Amygdala (tissue), 56 donors: ENCODE measurements around the gene NPM1.

Experiments used
- DNase-seq, 56 donors: peaks; one replicate each; lab custom pipeline; 2025; lab: John Stamatoyannopoulos, UW

NPM1 gene

GRCh38 chr5:171425596-171426244 lies 38.1 kb downstream of the NPM1 start:
- DNase-seq: no peak

GRCh38 chr5:171426266-171426665 lies 38.6 kb downstream of the NPM1 start:
- DNase-seq: no peak

DNA sequence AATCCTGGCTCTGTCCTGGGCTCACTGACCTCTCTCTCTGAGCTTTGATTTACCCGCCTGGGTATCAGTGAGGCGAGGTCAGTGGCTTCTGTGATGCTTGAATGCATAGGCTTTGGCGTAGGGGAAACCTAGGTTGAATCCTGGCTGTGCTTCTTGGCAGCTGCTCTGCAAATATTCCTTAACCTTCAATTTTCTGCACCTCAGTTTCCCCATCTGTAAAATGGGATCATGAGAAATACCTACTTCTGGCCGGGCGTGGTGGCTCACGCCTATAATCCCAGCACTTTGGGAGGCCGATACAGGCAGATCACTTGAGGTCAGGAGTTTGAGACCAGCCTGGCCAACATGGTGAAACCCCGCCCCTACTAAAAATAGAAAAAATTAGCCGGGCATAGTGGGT lies 39.0 kb downstream of the NPM1 start:
- DNase-seq: no peak

DNA sequence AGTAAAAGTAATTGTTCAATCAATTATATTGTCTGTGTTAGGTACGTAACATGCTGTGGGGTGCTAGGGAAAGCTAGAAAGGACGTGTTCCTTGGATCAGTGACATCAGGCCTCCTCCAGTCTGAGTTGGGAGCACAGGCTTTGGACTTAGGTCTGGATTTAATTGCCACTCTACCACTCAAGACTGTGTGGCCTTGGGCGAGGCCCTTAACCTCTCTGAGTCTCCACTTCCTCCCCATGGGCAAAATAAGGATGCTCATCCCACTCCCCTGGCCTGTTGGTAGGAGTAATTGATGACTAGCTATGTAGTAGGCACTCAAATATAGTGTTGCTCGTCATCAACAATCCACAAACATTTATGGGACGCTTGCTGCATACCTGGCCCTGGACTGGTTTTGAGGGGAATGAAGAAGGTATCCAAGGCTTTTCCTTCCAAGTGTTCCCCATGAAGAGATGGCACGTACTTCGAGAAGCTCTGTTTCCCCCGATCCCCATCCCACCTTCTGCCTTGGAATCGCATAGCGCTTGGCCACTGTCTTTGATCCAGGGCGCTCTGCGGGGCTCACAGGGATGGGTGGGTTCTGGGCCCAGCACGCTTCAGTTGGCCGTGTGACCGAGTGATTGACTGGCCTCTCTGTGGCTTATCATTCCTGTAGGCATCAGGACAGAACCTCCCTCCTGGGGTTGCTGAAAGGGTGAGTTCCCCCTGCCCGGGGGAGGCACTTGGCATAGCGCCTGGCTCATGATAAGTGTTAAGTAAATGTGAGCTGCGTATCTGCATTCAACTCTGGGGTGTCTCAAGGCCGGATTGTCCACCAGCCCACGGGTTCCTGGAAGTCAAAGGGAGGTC lies 39.9 kb downstream of the NPM1 start:
- DNase-seq: no peak

DNA sequence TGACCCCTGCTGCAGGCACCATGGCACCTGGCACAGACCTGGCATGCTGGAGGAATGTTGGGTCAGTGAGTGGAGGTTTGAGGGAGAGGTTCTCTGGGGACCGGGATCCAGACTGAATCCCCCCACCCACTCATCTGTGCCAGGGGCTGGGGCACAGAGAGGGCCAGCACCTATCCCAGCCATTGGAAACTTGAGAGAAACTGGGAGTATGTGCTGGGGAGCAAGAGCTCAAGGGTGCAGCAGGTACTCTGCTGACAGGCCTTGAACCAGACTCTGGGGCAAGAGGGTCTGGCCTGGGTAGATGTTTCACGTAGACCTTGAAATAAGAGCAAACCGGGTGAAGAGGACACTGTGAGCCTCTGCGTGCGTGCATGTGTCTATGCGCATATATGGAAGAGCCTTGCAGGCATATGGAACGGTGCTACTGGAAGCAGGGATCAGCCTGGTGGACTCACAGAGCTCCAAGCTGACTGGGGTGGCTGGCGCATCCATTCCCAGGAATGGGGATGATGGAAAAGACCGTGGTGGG lies 40.6 kb downstream of the NPM1 start:
- DNase-seq: no peak

GRCh38 chr5:171428809-171429542 lies 41.3 kb downstream of the NPM1 start:
- no peak for DNase-seq

DNA sequence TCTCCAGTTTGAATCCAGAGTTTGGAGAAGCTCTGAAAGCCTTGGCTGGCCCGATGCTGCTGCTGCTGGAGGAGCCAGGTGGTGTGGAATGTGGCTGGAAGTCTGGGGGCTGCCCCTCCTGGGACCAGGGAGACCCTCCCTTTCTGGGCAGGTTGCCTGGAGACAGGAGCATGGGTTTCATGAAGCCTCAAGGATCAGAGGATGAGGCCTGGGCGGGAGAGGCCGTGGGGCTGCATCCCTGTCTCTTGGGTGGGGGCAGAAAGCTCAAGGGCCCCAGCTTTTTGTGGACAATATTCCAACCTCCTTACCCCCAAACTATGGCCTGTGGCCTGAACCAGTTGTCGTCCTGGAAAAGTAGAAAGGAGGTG lies 41.9 kb downstream of the NPM1 start:
- no peak for DNase-seq

DNA sequence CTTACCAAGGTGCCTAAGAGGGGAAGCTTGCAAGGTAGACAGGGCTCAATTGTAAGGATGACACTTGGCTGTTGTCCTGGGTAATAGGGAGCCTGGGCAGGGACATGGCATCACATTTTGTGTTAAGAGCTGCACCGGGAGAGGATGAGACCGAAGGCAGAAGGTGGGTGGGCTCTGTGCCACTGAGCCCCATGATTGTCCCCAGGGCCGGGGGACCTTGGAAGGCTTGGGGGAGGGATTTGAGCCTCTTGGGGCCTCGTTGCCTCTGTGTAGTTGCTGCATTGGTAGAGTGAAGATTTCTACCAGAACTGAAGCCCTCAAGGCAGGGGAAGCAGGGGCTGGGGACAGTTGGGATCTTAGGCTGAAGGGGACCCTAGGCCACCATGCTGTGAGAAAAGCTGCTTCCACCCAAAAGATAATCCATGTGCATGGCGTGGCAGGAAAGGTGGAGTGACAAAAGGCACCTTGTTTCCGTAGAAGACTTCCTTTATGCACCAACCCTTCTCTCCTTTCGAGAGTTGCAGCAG lies 43.7 kb downstream of the NPM1 start:
- no peak for DNase-seq

GRCh38 chr5:171432076-171432475 lies 44.4 kb downstream of the NPM1 start:
- DNase-seq: no peak

GRCh38 chr5:171432583-171433351 lies 45.1 kb downstream of the NPM1 start:
- no peak for DNase-seq

GRCh38 chr5:171433352-171433698 lies 45.7 kb downstream of the NPM1 start:
- DNase-seq: no peak

DNA sequence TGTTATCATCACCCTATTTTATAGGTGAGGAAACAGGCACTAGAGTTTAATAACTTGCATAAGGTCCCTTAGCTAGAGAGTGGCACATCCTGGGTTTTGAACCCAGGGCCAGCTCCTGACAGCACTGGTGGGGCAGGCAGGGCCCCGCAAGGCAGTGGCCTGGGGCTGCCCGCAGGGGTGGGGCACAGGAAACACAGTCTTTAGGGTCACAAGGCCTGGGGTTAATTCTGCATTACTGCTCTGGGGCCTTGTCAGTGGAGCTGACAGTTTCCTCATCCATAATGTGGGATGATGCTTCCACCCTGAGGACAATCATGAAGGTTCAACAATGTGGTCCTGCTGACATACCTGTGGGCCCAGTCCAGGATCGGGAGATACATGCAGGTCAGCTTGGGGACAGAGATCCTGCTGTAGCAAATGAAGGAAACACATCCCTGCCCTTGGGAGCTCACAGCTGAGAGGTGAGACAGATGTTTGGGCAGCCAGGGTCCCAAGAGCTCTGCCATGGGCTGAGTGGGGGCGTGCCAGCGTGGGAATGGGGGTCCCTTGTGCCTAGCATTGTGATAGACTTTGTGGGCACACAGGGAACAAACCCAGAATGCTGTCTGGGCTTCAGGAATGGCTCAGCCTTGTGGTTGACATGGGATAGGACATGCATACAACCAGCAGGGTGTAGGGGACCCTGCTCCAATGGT lies 46.5 kb downstream of the NPM1 start:
- DNase-seq: no peak

DNA sequence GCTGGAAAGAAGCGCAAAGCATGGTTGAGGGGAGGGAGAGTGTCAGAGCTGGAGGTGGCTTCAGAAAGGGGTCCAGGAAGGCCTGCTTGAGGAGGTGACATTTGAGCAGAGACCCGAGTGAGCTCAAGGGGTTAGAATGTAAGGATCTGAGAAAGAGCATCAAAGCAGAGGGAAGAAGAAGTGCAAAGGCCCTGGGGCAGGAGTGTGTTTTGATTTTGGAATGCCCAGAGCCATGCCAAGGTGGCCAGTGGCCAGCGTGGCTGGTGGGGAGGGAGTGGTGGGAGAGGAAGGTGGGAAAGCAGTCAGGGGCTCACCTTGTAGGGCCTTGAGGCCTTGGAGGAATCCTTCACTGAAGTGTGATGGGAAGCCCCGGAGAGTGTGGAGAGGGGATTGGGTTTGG lies 47.2 kb downstream of the NPM1 start:
- no peak for DNase-seq

GRCh38 chr5:171435908-171436307 lies 48.3 kb downstream of the NPM1 start:
- no peak for DNase-seq

- DNase-seq: no peak
Measured at GRCh38 chr5:171436804-171437285, 49.2 kb downstream of the NPM1 start.

GRCh38 chr5:171437286-171437821 lies 49.7 kb downstream of the NPM1 start:
- DNase-seq: no peak

- no peak for DNase-seq
Measured at GRCh38 chr5:171438738-171439137, 51.1 kb downstream of the NPM1 start.

DNA sequence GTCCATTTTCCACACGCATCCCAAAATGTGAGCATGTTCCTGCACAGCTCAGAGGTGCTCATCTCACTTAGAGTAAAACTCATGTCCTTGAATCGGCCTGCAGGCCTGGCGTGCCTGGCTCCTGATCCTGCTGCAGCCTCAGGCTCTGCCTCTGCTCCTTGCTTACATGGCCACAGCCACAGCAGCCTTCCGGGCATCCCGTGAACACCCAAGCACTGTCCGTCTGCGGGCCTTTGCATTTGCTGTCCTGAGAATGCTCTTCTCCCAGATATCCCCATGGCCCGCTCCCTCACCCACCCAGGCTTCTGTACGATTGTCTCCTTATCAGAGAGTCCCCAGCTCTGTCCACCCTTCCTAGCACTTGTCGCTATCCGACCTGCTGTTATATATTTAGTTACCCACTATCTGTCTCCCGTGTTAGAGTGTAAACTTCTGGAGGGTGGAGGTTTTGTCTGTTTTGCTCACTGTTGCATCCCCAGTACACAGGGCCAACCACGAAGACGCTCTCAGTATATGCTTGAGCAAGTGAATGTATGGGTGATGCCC lies 53.7 kb downstream of the NPM1 start:
- no peak for DNase-seq
